K562 (cell line): Measurements from ENCODE around the gene SH3TC1. TPM values are rescaled to one million over a fixed set of nuclear protein-coding genes. Genes with fewer than 3 reads are reported as not detected.

ENCODE experiments used
- ATAC-seq: fragments of 200-7000 bp; cut with Tn5 transposase; 3 replicates; pipeline ENCODE4 v1.9.1; 2020; ENCODE audit warnings: moderate library complexity
- BruUV-seq: library from RNA; stranded (reverse); fragments of 400-500 nt; replicated peaks from 2 replicates; lab custom pipeline; 2021; lab: Mats Ljungman, UMichigan
- CTCF ChIA-PET: fragments of 300-600 bp; formaldehyde crosslinking; extraction: SDS; loops from one replicate; lab custom pipeline; 2021; ENCODE audit warnings: low intra/inter-chr PET ratio; lab: Yijun Ruan, JAX
- POLR2A ChIA-PET: fragments of 300-600, 350-650 bp; sonication (Branson Sonifier 250); formaldehyde crosslinking; extraction: SDS; loops from one replicate; lab custom pipeline; 2021; ENCODE audit warnings: antibody characterized with exemption, inconsistent platforms; lab: Yijun Ruan, JAX
- DNase-seq, 4 experiments: peaks; one replicate each; pipeline versions ENCODE4 v3.0.0 to v3.0.0-alpha.2; 2011 to 2018; ENCODE audit warnings: low spot score in 3 of 4, mixed read lengths in 3 of 4; ENCODE audit errors: extremely low read depth in 1 of 4
- FAIRE-seq: peaks from 2 replicates; lab custom pipeline; 2011; peaks lifted over from hg19 to GRCh38; lab: Jason Lieb, UNC
- H2AFZ ChIP-seq: 2 replicates; pipeline ENCODE4 v1.6.0; 2011; ENCODE audit warnings: low read depth, low read length, control low read depth, inconsistent platforms
- H3K27ac ChIP-seq: fragments of 200-600 bp; 3 replicates; pipeline ENCODE4 v1.8.0; 2011; ENCODE audit warnings: low read depth, mild to moderate bottlenecking, control low read depth, inconsistent platforms, low read length, moderate library complexity, mixed read lengths; ENCODE audit errors: extremely low read depth
- H3K27me3 ChIP-seq, 2 experiments: fragments of 300-600 bp in 1 of 2; 2 replicates in 1 of 2; 3 replicates in 1 of 2; pipeline versions ENCODE4 v1.6.0 to v1.8.0; 2011; ENCODE audit warnings: inconsistent platforms in 2 of 2, low read length in 2 of 2, mild to moderate bottlenecking in 1 of 2, mixed read lengths in 1 of 2, moderate library complexity in 1 of 2; ENCODE audit not compliant: control insufficient read depth in 2 of 2, insufficient read depth in 2 of 2
- H3K36me3 ChIP-seq: fragments of 300-600 bp; 3 replicates; pipeline ENCODE4 v1.8.0; 2011; ENCODE audit warnings: mild to moderate bottlenecking, low read length, inconsistent platforms; ENCODE audit not compliant: control insufficient read depth, insufficient read depth
- H3K4me1 ChIP-seq, 2 experiments: fragments of 200-600 bp in 1 of 2; replicated peaks in 1 of 2; 2 replicates in 1 of 2; 3 replicates in 1 of 2; pipeline versions ENCODE4 v1.5.1 to v1.8.0; 2011; ENCODE audit warnings: inconsistent platforms in 2 of 2, low read length in 2 of 2, mild to moderate bottlenecking in 1 of 2, mixed read lengths in 1 of 2, moderate library complexity in 1 of 2; ENCODE audit not compliant: control insufficient read depth in 2 of 2, insufficient read depth in 2 of 2
- H3K4me2 ChIP-seq: 2 replicates; pipeline ENCODE4 v1.6.1; 2011; ENCODE audit warnings: low read length, control low read depth, inconsistent platforms, mixed read lengths; ENCODE audit not compliant: insufficient read depth
- H3K4me3 ChIP-seq: fragments of 200-600 bp; sonication (generic), shearing (Covaris generic); 2 replicates; pipeline ENCODE4 v1.5.1; 2016; ENCODE audit warnings: control low read depth, inconsistent platforms
- H3K79me2 ChIP-seq: fragments of 200-600 bp; 3 replicates; pipeline ENCODE4 v1.8.0; 2011; ENCODE audit warnings: low read length, inconsistent platforms; ENCODE audit not compliant: control insufficient read depth, insufficient read depth
- H3K9ac ChIP-seq, 2 experiments: 2 replicates each; pipeline versions ENCODE4 v1.6.0 to v1.6.1; 2011; ENCODE audit warnings: low read depth in 2 of 2, low read length in 2 of 2, control low read depth in 1 of 2, inconsistent platforms in 1 of 2, mild to moderate bottlenecking in 1 of 2, mixed read lengths in 1 of 2; ENCODE audit not compliant: insufficient read depth in 1 of 2
- H3K9me1 ChIP-seq: one replicate; pipeline ENCODE4 v1.6.0; 2011; ENCODE audit warnings: inconsistent platforms, mild to moderate bottlenecking, low read length, moderate library complexity; ENCODE audit not compliant: control insufficient read depth, insufficient read depth
- H3K9me3 ChIP-seq: replicated peaks from 2 replicates; pipeline ENCODE4 v1.5.1; 2011; ENCODE audit warnings: low read depth, low read length, inconsistent platforms; ENCODE audit not compliant: control insufficient read depth, insufficient read depth
- H4K20me1 ChIP-seq: replicated peaks from 2 replicates; pipeline ENCODE4 v1.6.1; 2011; ENCODE audit warnings: low read length, inconsistent platforms, mixed read lengths; ENCODE audit not compliant: control insufficient read depth, insufficient read depth
- ATF6 ChIP-seq: sonication (generic); formaldehyde crosslinking; IDR thresholded peaks from 2 replicates; pipeline ENCODE4 v1.4.0; 2020; ENCODE audit warnings: mild to moderate bottlenecking, missing genetic modification reagents
- JUN ChIP-seq, 2 experiments: sonication (generic) in 1 of 2; formaldehyde crosslinking in 1 of 2; IDR thresholded peaks; 2 replicates each; pipeline versions ENCODE4 v1.6.1 to v1.8.0; 2012 to 2022; ENCODE audit warnings: borderline replicate concordance in 2 of 2, mild to moderate bottlenecking in 2 of 2, improper control_type of control experiment in 1 of 2, low read depth in 1 of 2, low read length in 1 of 2, missing genetic modification reagents in 1 of 2
- PCBP2 ChIP-seq: fragments of 200-400 bp; formaldehyde crosslinking; IDR thresholded peaks from 2 replicates; pipeline ENCODE4 v1.6.1; 2018; ENCODE audit warnings: low read length, low read depth, mild to moderate bottlenecking, moderate library complexity; ENCODE audit not compliant: poor library complexity, severe bottlenecking
- POLR3A ChIP-seq: IDR thresholded peaks from 2 replicates; pipeline ENCODE4 v1.6.1; 2011; ENCODE audit warnings: borderline replicate concordance, mild to moderate bottlenecking, moderate library complexity; ENCODE audit not compliant: insufficient read length, insufficient read depth; ENCODE audit errors: extremely low read depth
- TEAD4 ChIP-seq, 2 experiments: sonication (generic) in 1 of 2; formaldehyde crosslinking in 1 of 2; IDR thresholded peaks; 2 replicates each; pipeline versions ENCODE4 v1.6.1 to v1.8.0; 2012 to 2022; ENCODE audit warnings: borderline replicate concordance in 1 of 2, inconsistent platforms in 1 of 2, low read length in 1 of 2, mild to moderate bottlenecking in 1 of 2, missing genetic modification reagents in 1 of 2
- XRCC5 ChIP-seq: fragments of 200-400 bp; formaldehyde crosslinking; IDR thresholded peaks from 2 replicates; pipeline ENCODE4 v1.6.1; 2017; ENCODE audit warnings: low read depth, mild to moderate bottlenecking, low read length
- ZNF175 ChIP-seq: fragments of 200-800 bp; sonication (Bioruptor generic); IDR thresholded peaks from 2 replicates; pipeline ENCODE4 v1.6.1; 2016; ENCODE audit warnings: low read depth, mild to moderate bottlenecking, missing genetic modification characterization, missing compliant biosample characterization
- ZNF253 ChIP-seq: fragments of 250-450 bp; sonication (Bioruptor Pico); conservative IDR thresholded peaks from 2 replicates; pipeline ENCODE4 v1.6.1; 2021; ENCODE audit warnings: mild to moderate bottlenecking
- ZNF354B ChIP-seq: fragments of 250-450 bp; sonication (Bioruptor Pico); IDR thresholded peaks from 2 replicates; pipeline ENCODE4 v1.4.0; 2020
- ZNF764 ChIP-seq: fragments of 250-450 bp; sonication (Bioruptor Pico); IDR thresholded peaks from 2 replicates; pipeline ENCODE4 v1.4.0; 2020; ENCODE audit warnings: low read depth, mild to moderate bottlenecking, moderate library complexity
- WGBS: fragments of 100-300 bp; shearing (Covaris generic); methylation state at CpG from one replicate; pipeline ENCODE4 v1.1.6; 2016; ENCODE audit warnings: low coverage, mixed read lengths; ENCODE audit not compliant: insufficient coverage; ENCODE audit errors: missing lambda C conversion rate; 5-methylcytosine and 5-hydroxymethylcytosine counted together
- in situ Hi-C: fragments of 300-500 bp; cut with MboI; formaldehyde crosslinking; loops from 4 replicates; pipeline ENCODE4 v1.15.0; 2018; ENCODE audit warnings: inconsistent platforms, mixed read lengths
- intact Hi-C: fragments of 100-400 bp; cut with micrococcal nuclease; formaldehyde crosslinking; loops from 2 replicates; pipeline ENCODE4 v1.14.2; 2022
- polyA plus RNA-seq, 8 experiments: library from polyadenylated mRNA; depleted of rRNA in 4 of 8; stranded (reverse) in 5 of 8; unstranded in 3 of 8; fragments of >200 nt; fragmentation: Nextera tagmentation in 2 of 8; fragmentation: Illumina TruSeq in 1 of 8; extraction: Ambion mirVana in 2 of 8; extraction: Trizol in 1 of 8; gene quantifications; 2 replicates each; pipeline versions ENCODE4 v1.2.1 to v1.2.3, GENCODE V29; 2011 to 2014; ENCODE audit warnings: inconsistent platforms in 1 of 8, missing spikeins in 1 of 8
- total RNA-seq, 7 experiments: library from RNA; depleted of rRNA in 6 of 7; stranded (reverse); fragments of >200 nt in 6 of 7; fragmentation: Illumina TruSeq in 2 of 7; extraction: Trizol in 2 of 7; gene quantifications; 2 replicates each; pipeline versions ENCODE4 v1.2.1 to v1.2.3, GENCODE V29; 2011 to 2021; ENCODE audit warnings: low replicate concordance in 1 of 7

The SH3TC1 gene
- total and polyA plus RNA-seq, 9 of the 15 experiments (the other 6 are each of a cell fraction or from before 2014, with no cell fraction given): 0.04 to 2.1 (median 0.48) TPM; not detected in 1

DNA sequence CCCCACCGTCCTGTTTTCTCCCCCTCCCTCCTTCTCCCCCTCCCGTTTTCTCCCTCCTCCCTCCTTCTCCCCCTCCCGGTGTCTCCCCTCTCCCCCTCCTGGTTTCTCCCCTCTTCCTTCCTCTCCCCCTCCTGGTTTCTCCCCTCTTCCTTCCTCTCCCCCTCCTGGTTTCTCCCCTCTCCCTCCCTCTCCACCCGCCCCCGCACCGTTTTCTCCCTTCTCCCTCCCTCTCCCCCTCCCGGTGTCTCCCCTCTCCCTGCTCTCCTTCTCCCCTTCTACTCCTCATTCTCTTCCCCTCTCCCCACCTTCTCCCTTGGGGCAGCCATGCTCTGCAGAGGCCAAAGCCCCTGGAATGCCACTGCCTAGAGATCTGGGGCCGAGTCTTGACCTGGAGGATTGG is 12.2 kb downstream of the SH3TC1 start:
- CTCF ChIA-PET: no interaction called here
- H3K9me1 ChIP-seq: no peaks in the 10 kb centered on the region
- H4K20me1 ChIP-seq: peaks cover 32% of the 10 kb centered on the region
- no peak overlapping the region for H3K27ac ChIP-seq
- TF ChIP-seq XRCC5 (no peak), ZNF764 (CRISPR knock-in tag) (no peak), ZNF253 (no peak)
- no peaks in the 10 kb centered on the region for H3K9me3 ChIP-seq
- DNase-seq: no peak
- no peaks in the 10 kb centered on the region for H3K36me3 ChIP-seq
- 4% methylated on average over 3 of the region's 8 CpGs for WGBS
- no peak overlapping the region for H3K4me3 ChIP-seq
- H3K4me2 ChIP-seq: no peak overlapping the region
- no peak overlapping the region for H3K9ac ChIP-seq
- H3K27me3 ChIP-seq: peaks cover 28 to 83% of the 10 kb centered on the region in 2 experiments; a peak in 4 of 5 replicates
- in situ Hi-C loops: no loop called here
- no peaks in the 10 kb centered on the region for H3K79me2 ChIP-seq
- no TSS peak for BruUV-seq
- no peak for FAIRE-seq
- H2AFZ ChIP-seq: no peak overlapping the region
- H3K4me1 ChIP-seq: peaks cover 0 to 4% of the 10 kb centered on the region in 2 experiments; a peak in 1 of 5 replicates
- intact Hi-C loops: no loop called here
- POLR2A ChIA-PET: no interaction called here
- ATAC-seq: no peak

GRCh38 chr4:8211737-8212581 is 12.9 kb downstream of the SH3TC1 start:
- Histone ChIP-seq H3K9me3 (no peaks in the 10 kb centered on the region), H3K9ac (no peak overlapping the region), H3K27me3 (peaks cover 26 to 87% of the 10 kb centered on the region in 2 experiments; a peak in 4 of 5 replicates), H4K20me1 (peaks cover 32% of the 10 kb centered on the region), H3K4me1 (peaks cover 0 to 9% of the 10 kb centered on the region in 2 experiments; a peak in 1 of 5 replicates), H3K27ac (no peak overlapping the region), H3K4me2 (no peak overlapping the region), H3K36me3 (no peaks in the 10 kb centered on the region), H3K4me3 (no peak overlapping the region), H3K9me1 (no peaks in the 10 kb centered on the region), H2AFZ (no peak overlapping the region), H3K79me2 (no peaks in the 10 kb centered on the region)
- ATAC-seq (no peak), DNase-seq (no peak), FAIRE-seq (no peak)
- in situ Hi-C loops (no loop called here), intact Hi-C loops (no loop called here)
- ChIA-PET CTCF (no interaction called here), POLR2A (interaction anchor here (0.7 to 1.4 kb wide), 2 partner anchors 13 to 375 kb away, joined by 3 read pairs; partner anchors contain the start of gene SH3TC1)
- no TSS peak for BruUV-seq
- WGBS: 8% methylated on average over 19 of the region's 22 CpGs
- TF ChIP-seq JUN (IDR thresholded peaks at IDR 0.05; ENCODE audit: borderline replicate concordance, low read depth, low read length) (no peak), JUN (CRISPR knock-in tag; IDR thresholded peaks at IDR 0.05; ENCODE audit: borderline replicate concordance) (no peak), ZNF175 (CRISPR knock-in tag) (no peak), TEAD4 (IDR thresholded peaks at IDR 0.05; ENCODE audit: low read length) (no peak), TEAD4 (CRISPR knock-in tag; IDR thresholded peaks at IDR 0.05; ENCODE audit: borderline replicate concordance) (no peak), ATF6 (no peak), POLR3A (no peak), ZNF354B (CRISPR knock-in tag) (no peak), PCBP2 (no peak)
